Measurements from ENCODE around the gene PRDM16.

GRCh38 chr1:3146907-3147306 lies 77.9 kb downstream of the PRDM16 start:
- TF ChIP-seq, protein P1, sequence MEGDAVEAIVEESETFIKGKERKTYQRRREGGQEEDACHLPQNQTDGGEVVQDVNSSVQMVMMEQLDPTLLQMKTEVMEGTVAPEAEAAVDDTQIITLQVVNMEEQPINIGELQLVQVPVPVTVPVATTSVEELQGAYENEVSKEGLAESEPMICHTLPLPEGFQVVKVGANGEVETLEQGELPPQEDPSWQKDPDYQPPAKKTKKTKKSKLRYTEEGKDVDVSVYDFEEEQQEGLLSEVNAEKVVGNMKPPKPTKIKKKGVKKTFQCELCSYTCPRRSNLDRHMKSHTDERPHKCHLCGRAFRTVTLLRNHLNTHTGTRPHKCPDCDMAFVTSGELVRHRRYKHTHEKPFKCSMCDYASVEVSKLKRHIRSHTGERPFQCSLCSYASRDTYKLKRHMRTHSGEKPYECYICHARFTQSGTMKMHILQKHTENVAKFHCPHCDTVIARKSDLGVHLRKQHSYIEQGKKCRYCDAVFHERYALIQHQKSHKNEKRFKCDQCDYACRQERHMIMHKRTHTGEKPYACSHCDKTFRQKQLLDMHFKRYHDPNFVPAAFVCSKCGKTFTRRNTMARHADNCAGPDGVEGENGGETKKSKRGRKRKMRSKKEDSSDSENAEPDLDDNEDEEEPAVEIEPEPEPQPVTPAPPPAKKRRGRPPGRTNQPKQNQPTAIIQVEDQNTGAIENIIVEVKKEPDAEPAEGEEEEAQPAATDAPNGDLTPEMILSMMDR (IDR thresholded peaks at IDR 0.05), result no peak
- no peak for TF ChIP-seq POLR2A (IDR thresholded peaks at IDR 0.05)
